ENCODE data around the gene ECSCR.

GRCh38 chr5:139410993-139411828 is 51.3 kb downstream of the ECSCR start:
- TF ChIP-seq CTCF (IDR thresholded peaks at IDR 0.05) (no peak), EP300 (IDR thresholded peaks at IDR 0.05) (no peak)
